Keratinocyte (primary cell): ENCODE measurements around the gene CPT1B. TPM values are rescaled to one million over a fixed set of nuclear protein-coding genes. Genes with fewer than 3 reads are reported as not detected.

Source experiments
- DNase-seq: peaks from one replicate; pipeline ENCODE4 v3.0.0-alpha.2; 2011; ENCODE audit warnings: low read depth, missing footprints, low spot score
- FAIRE-seq: peaks from 2 replicates; lab custom pipeline; 2011; peaks lifted over from hg19 to GRCh38; lab: Jason Lieb, UNC
- H2AFZ ChIP-seq: 2 replicates; pipeline ENCODE4 v1.6.0; 2012; ENCODE audit warnings: low read length, control low read depth, inconsistent platforms; ENCODE audit not compliant: control insufficient read depth
- H3K27ac ChIP-seq: 2 replicates; pipeline ENCODE4 v1.5.1; 2011; ENCODE audit warnings: low read length; ENCODE audit not compliant: control insufficient read depth, insufficient read depth
- H3K27me3 ChIP-seq: 3 replicates; pipeline ENCODE4 v1.6.0; 2011; ENCODE audit warnings: low read length; ENCODE audit not compliant: control insufficient read depth, insufficient read depth; ENCODE audit errors: extremely low read depth
- H3K36me3 ChIP-seq, 2 experiments: 2 replicates in 1 of 2; 3 replicates in 1 of 2; pipeline ENCODE4 v1.5.1; 2011; ENCODE audit warnings: low read length in 2 of 2, mild to moderate bottlenecking in 1 of 2; ENCODE audit not compliant: control insufficient read depth in 2 of 2, insufficient read depth in 2 of 2; ENCODE audit errors: extremely low read depth in 1 of 2
- H3K4me1 ChIP-seq: 3 replicates; pipeline ENCODE4 v1.5.1; 2011; ENCODE audit warnings: low read length; ENCODE audit not compliant: control insufficient read depth, insufficient read depth; ENCODE audit errors: extremely low read depth
- H3K4me2 ChIP-seq: 3 replicates; pipeline ENCODE4 v1.6.0; 2011; ENCODE audit warnings: low read depth, low read length; ENCODE audit not compliant: control insufficient read depth, insufficient read depth; ENCODE audit errors: extremely low read depth
- H3K4me3 ChIP-seq, 3 experiments: fragments of 200-600 bp in 1 of 3; sonication (generic) in 1 of 3; 2 replicates in 2 of 3; 3 replicates in 1 of 3; pipeline ENCODE4 v1.5.1; 2011 to 2016; ENCODE audit warnings: low read length in 3 of 3, mild to moderate bottlenecking in 3 of 3, control low read depth in 2 of 3, inconsistent platforms in 1 of 3, low read depth in 1 of 3, mixed read lengths in 1 of 3, mixed run types in 1 of 3, moderate library complexity in 1 of 3; ENCODE audit not compliant: control insufficient read depth in 2 of 3, insufficient read depth in 2 of 3; ENCODE audit errors: extremely low read depth in 1 of 3
- H3K79me2 ChIP-seq: 2 replicates; pipeline ENCODE4 v1.6.0; 2012; ENCODE audit warnings: low read length; ENCODE audit not compliant: control insufficient read depth, insufficient read depth
- H3K9ac ChIP-seq: 3 replicates; pipeline ENCODE4 v1.6.0; 2011; ENCODE audit warnings: low read length; ENCODE audit not compliant: control insufficient read depth, insufficient read depth; ENCODE audit errors: extremely low read depth
- H3K9me1 ChIP-seq: 3 replicates; pipeline ENCODE4 v1.6.0; 2011; ENCODE audit warnings: low read length; ENCODE audit not compliant: control insufficient read depth, insufficient read depth; ENCODE audit errors: extremely low read depth
- H3K9me3 ChIP-seq: 2 replicates; pipeline ENCODE4 v1.5.1; 2012; ENCODE audit warnings: low read depth, low read length; ENCODE audit not compliant: control insufficient read depth
- H4K20me1 ChIP-seq: 3 replicates; pipeline ENCODE4 v1.6.0; 2011; ENCODE audit warnings: low read length; ENCODE audit not compliant: control insufficient read depth, insufficient read depth; ENCODE audit errors: extremely low read depth
- CTCF ChIP-seq, 3 experiments: IDR thresholded peaks in 1 of 3; conservative IDR thresholded peaks in 1 of 3; optimal IDR thresholded peaks in 1 of 3; 2 replicates in 2 of 3; 3 replicates in 1 of 3; pipeline versions ENCODE3 to v1.5.1; 2011; ENCODE audit warnings: low read length in 3 of 3, mild to moderate bottlenecking in 3 of 3, moderate library complexity in 2 of 3, control low read depth in 1 of 3, inconsistent platforms in 1 of 3; ENCODE audit not compliant: insufficient read depth in 2 of 3; ENCODE audit errors: extremely low read depth in 1 of 3
- EZH2 ChIP-seq: IDR thresholded peaks from one replicate; pipeline ENCODE4 v1.6.1; 2012; ENCODE audit warnings: inconsistent platforms, mild to moderate bottlenecking, low read length, moderate library complexity
- dilution Hi-C: fragments of 300-500 bp; cut with MboI; formaldehyde crosslinking; loops from one replicate; pipeline ENCODE4 v1.7.0; 2020; ENCODE audit warnings: low sequenced_read_pairs; ENCODE audit not compliant: extremely low pct_ligation_motif_present
- polyA minus RNA-seq, 3 experiments: library from RNA; depleted of rRNA, polyadenylated mRNA; stranded (reverse); fragments of >200 nt; gene quantifications; 1 replicate in 1 of 3; 2 replicates in 1 of 3; 3 replicates in 1 of 3; pipeline ENCODE4 v1.2.3, GENCODE V29; 2011
- polyA plus RNA-seq, 5 experiments: library from polyadenylated mRNA; depleted of rRNA in 3 of 5; stranded (reverse) in 3 of 5; stranded (forward) in 1 of 5; unstranded in 1 of 5; fragments of >200 nt; gene quantifications; 1 replicate in 1 of 5; 2 replicates in 3 of 5; 3 replicates in 1 of 5; pipeline versions ENCODE4 v1.2.1 to v1.2.3, GENCODE V29; 2011 to 2012; ENCODE audit warnings: missing spikeins in 2 of 5, low read depth in 1 of 5, low replicate concordance in 1 of 5

CPT1B gene
- polyA plus RNA-seq (10.2 to 14.6 TPM (median 11.0 TPM) in 3 replicates), polyA minus RNA-seq (3.3 to 11.9 TPM (median 6.7 TPM) in 3 replicates)
- polyA plus RNA-seq (2011; ENCODE audit: low read depth), result 8.1 TPM
- polyA plus RNA-seq (2011; cell fraction: cytosol; rRNA removed), result 2.4 and 2.9 TPM in 2 replicates
- 73.1 and 83.0 TPM in 2 replicates for polyA plus RNA-seq (2011; cell fraction: nucleus; rRNA removed)
- polyA plus RNA-seq (2012; ENCODE audit: low replicate concordance), result 7.1 and 24.2 TPM in 2 replicates
- polyA minus RNA-seq (2011; cell fraction: cytosol; rRNA and poly(A)+ RNA removed), result 3.3 TPM
- 8.8 and 13.7 TPM in 2 replicates for polyA minus RNA-seq (2011; cell fraction: nucleus; rRNA and poly(A)+ RNA removed)

GRCh38 chr22:50577987-50578775 lies at the start of gene CPT1B:
CPT1B (minus strand) TSS chr22:50578427; CDS start chr22:50577915, 512 bp downstream.
- dilution Hi-C loops, result no loop called here
- H3K79me2 ChIP-seq, result peaks cover 11% of the 10 kb centered on the region
- no peak for FAIRE-seq
- no peak within 1 kb of the TSS for H3K4me3 ChIP-seq
- no peaks in the 10 kb centered on the region for H3K27me3 ChIP-seq
- no peak within 1 kb of the TSS for H3K27ac ChIP-seq
- TF ChIP-seq EZH2, result no peak
- H3K9me3 ChIP-seq, result no peaks in the 10 kb centered on the region
- H4K20me1 ChIP-seq, result no peaks in the 10 kb centered on the region
- H3K9me1 ChIP-seq, result no peaks in the 10 kb centered on the region
- H3K9ac ChIP-seq, result no peak within 1 kb of the TSS
- no peak for DNase-seq
- peaks cover 7% of the 10 kb centered on the region for H3K4me1 ChIP-seq
- no peak within 1 kb of the TSS for H2AFZ ChIP-seq
- no peak within 1 kb of the TSS for H3K4me2 ChIP-seq
- peaks cover 10 to 11% of the 10 kb centered on the region in 2 experiments for H3K36me3 ChIP-seq

- Histone ChIP-seq H3K9me1 (no peaks in the 10 kb centered on the region), H3K4me2 (peak overlapping the region; percentile 76), H3K9ac (peak overlapping the region; percentile 84), H3K27ac (peak overlapping the region; percentile 64), H3K4me3 (peak overlapping the region; percentile 86 to 93 (median 92)), H3K79me2 (peaks cover 11% of the 10 kb centered on the region), H3K9me3 (no peaks in the 10 kb centered on the region), H4K20me1 (no peaks in the 10 kb centered on the region), H3K27me3 (no peaks in the 10 kb centered on the region), H3K36me3 (peaks cover 0 to 9% of the 10 kb centered on the region in 2 experiments), H2AFZ (peak overlapping the region; percentile 90), H3K4me1 (peaks cover 27% of the 10 kb centered on the region)
- dilution Hi-C loops, result no loop called here
- peak in 1 of 3 experiments; percentile 4 for TF ChIP-seq CTCF (optimal IDR thresholded peaks at IDR 0.05 in 1 of 3, IDR thresholded peaks at IDR 0.05 in 1 of 3, conservative IDR thresholded peaks at IDR 0.05 in 1 of 3; ENCODE audit: extremely low read depth in 1 of 3, insufficient read depth in 2 of 3, low read length in 3 of 3)
- TF ChIP-seq EZH2, result no peak
- FAIRE-seq (no peak), DNase-seq (no peak)
These were observed 48.8 kb upstream of the CPT1B start for GRCh38 chr22:50626850-50627641.
